HepG2 (cell line): ENCODE results near the gene SMARCC1. TPM values are rescaled to one million over a fixed set of nuclear protein-coding genes. Genes with fewer than 3 reads are reported as not detected.

Experiments
- BCLAF1 ChIP-seq: fragments of 450-650 bp; IDR thresholded peaks from 2 replicates; pipeline ENCODE4 v1.6.1; 2017; ENCODE audit warnings: mild to moderate bottlenecking
- MEIS2 ChIP-seq: sonication (generic); formaldehyde crosslinking; IDR thresholded peaks from 2 replicates; pipeline ENCODE4 v1.9.0; 2021; ENCODE audit warnings: mild to moderate bottlenecking, missing genetic modification reagents
- RAD51 ChIP-seq: fragments of 450-650 bp; IDR thresholded peaks from 2 replicates; pipeline ENCODE4 v1.6.1; 2016; ENCODE audit warnings: borderline replicate concordance
- RERE ChIP-seq: IDR thresholded peaks from 2 replicates; pipeline ENCODE4 v1.6.1; 2016; ENCODE audit warnings: low read depth, missing genetic modification reagents, missing compliant biosample characterization
- TAF1 ChIP-seq: sonication (generic); formaldehyde crosslinking; IDR thresholded peaks from 2 replicates; pipeline ENCODE4 v1.4.0; 2020; ENCODE audit warnings: missing genetic modification reagents
- ZNF672 ChIP-seq: sonication (generic); formaldehyde crosslinking; IDR thresholded peaks from 2 replicates; pipeline ENCODE4 v1.8.1; 2022; ENCODE audit warnings: missing genetic modification reagents
- ZNF775 ChIP-seq: sonication (generic); formaldehyde crosslinking; IDR thresholded peaks from 2 replicates; pipeline ENCODE4 v1.4.0; 2020; ENCODE audit warnings: missing genetic modification reagents, mild to moderate bottlenecking, moderate library complexity, borderline replicate concordance
- polyA plus RNA-seq, 8 experiments: library from polyadenylated mRNA; depleted of rRNA in 3 of 8; stranded (reverse) in 7 of 8; unstranded in 1 of 8; fragments of >200 nt; fragmentation: Illumina TruSeq in 4 of 8; extraction: Trizol in 4 of 8; gene quantifications; 2 replicates each; pipeline versions ENCODE4 v1.2.1 to v1.2.3, GENCODE V29; 2011 to 2016; ENCODE audit warnings: low read depth in 4 of 8, missing spikeins in 1 of 8, mixed read lengths in 1 of 8; ENCODE audit not compliant: insufficient read depth in 1 of 8
- total RNA-seq, 5 experiments: library from RNA; depleted of rRNA; stranded (reverse); fragments of >200 nt; fragmentation: Illumina TruSeq; extraction: Trizol; gene quantifications; 2 replicates each; pipeline ENCODE4 v1.2.3, GENCODE V29; 2016; ENCODE audit warnings: low read depth in 1 of 5

The SMARCC1 gene
- total and polyA plus RNA-seq, 2 of the 13 experiments (the other 11 are each of a cell fraction or from before 2014, with no cell fraction given) = 47.9 to 58.4 TPM

- TF ChIP-seq RERE (CRISPR knock-in tag) (no peak), MEIS2 (CRISPR knock-in tag) (no peak), BCLAF1 (no peak), RAD51 (no peak), TAF1 (CRISPR knock-in tag) (no peak), ZNF672 (CRISPR knock-in tag) (no peak), ZNF775 (no peak)
Measured at GRCh38 chr3:47553407-47553806, 228.3 kb downstream of the SMARCC1 start (continued).
